HepG2 (cell line): ENCODE results near the gene RABEPK.

ENCODE experiments used
- ATM ChIP-seq: fragments of 450-650 bp; IDR thresholded peaks from 2 replicates; pipeline ENCODE4 v1.7.1; 2017; ENCODE audit warnings: mild to moderate bottlenecking, borderline replicate concordance
- BCL6 ChIP-seq: IDR thresholded peaks from 2 replicates; pipeline ENCODE4 v1.6.1; 2016; ENCODE audit warnings: missing genetic modification reagents, missing compliant biosample characterization
- ETV6 ChIP-seq: sonication (generic); formaldehyde crosslinking; conservative IDR thresholded peaks from 2 replicates; pipeline ENCODE4 v1.4.0; 2020; ENCODE audit warnings: missing genetic modification reagents
- GABPA ChIP-seq, 2 experiments: IDR thresholded peaks; 2 replicates each; pipeline ENCODE4 v1.6.1; 2011 to 2016; ENCODE audit warnings: low read depth in 2 of 2, low read length in 1 of 2, missing biosample characterization in 1 of 2, missing genetic modification characterization in 1 of 2
- HDAC2 ChIP-seq: sonication (generic); formaldehyde crosslinking; IDR thresholded peaks from 2 replicates; pipeline ENCODE4 v1.4.0; 2020; ENCODE audit warnings: missing genetic modification reagents
- NR2C2 ChIP-seq: sonication (generic); formaldehyde crosslinking; IDR thresholded peaks from 2 replicates; pipeline ENCODE4 v1.4.0; 2020; ENCODE audit warnings: missing genetic modification reagents, mild to moderate bottlenecking, moderate library complexity, borderline replicate concordance
- POLR2A ChIP-seq, 2 experiments: IDR thresholded peaks; 2 replicates each; pipeline ENCODE4 v1.6.1; 2011; ENCODE audit warnings: low read depth in 2 of 2, low read length in 2 of 2, mild to moderate bottlenecking in 1 of 2, moderate library complexity in 1 of 2; ENCODE audit not compliant: insufficient read depth in 1 of 2
- POLR2AphosphoS5 ChIP-seq: IDR thresholded peaks from 2 replicates; pipeline ENCODE4 v1.6.1; 2012; ENCODE audit warnings: low read depth, low read length
- SRY ChIP-seq: sonication (generic); formaldehyde crosslinking; IDR thresholded peaks from 2 replicates; pipeline ENCODE4 v1.8.0; 2022; ENCODE audit warnings: mild to moderate bottlenecking, missing genetic modification reagents
- YY1 ChIP-seq: IDR thresholded peaks from 2 replicates; pipeline ENCODE4 v1.6.1; 2011; ENCODE audit warnings: low read length, low read depth, moderate library complexity, mild to moderate bottlenecking; ENCODE audit not compliant: insufficient read depth, insufficient replicate concordance
- ZKSCAN5 ChIP-seq: sonication (generic); formaldehyde crosslinking; IDR thresholded peaks from 2 replicates; pipeline ENCODE4 v1.5.1; 2020; ENCODE audit warnings: mild to moderate bottlenecking, missing genetic modification reagents
- TF ChIP-seq, protein P1 (sequence below): sonication (generic); formaldehyde crosslinking; IDR thresholded peaks from 2 replicates; pipeline ENCODE4 v1.5.0; 2020; ENCODE audit warnings: mild to moderate bottlenecking, missing genetic modification reagents, moderate library complexity

- TF ChIP-seq BCL6 (CRISPR knock-in tag), result no peak
- TF ChIP-seq, protein P1, sequence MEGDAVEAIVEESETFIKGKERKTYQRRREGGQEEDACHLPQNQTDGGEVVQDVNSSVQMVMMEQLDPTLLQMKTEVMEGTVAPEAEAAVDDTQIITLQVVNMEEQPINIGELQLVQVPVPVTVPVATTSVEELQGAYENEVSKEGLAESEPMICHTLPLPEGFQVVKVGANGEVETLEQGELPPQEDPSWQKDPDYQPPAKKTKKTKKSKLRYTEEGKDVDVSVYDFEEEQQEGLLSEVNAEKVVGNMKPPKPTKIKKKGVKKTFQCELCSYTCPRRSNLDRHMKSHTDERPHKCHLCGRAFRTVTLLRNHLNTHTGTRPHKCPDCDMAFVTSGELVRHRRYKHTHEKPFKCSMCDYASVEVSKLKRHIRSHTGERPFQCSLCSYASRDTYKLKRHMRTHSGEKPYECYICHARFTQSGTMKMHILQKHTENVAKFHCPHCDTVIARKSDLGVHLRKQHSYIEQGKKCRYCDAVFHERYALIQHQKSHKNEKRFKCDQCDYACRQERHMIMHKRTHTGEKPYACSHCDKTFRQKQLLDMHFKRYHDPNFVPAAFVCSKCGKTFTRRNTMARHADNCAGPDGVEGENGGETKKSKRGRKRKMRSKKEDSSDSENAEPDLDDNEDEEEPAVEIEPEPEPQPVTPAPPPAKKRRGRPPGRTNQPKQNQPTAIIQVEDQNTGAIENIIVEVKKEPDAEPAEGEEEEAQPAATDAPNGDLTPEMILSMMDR (CRISPR knock-in tag), result no peak
- TF ChIP-seq ZKSCAN5 (CRISPR knock-in tag), result no peak
- no peak for TF ChIP-seq YY1
- no peak for TF ChIP-seq POLR2A (IDR thresholded peaks at IDR 0.05; ENCODE audit: insufficient read depth in 1 of 2, low read depth in 2 of 2, low read length in 2 of 2)
- no peak for TF ChIP-seq GABPA (IDR thresholded peaks at IDR 0.05; ENCODE audit: low read depth, low read length)
- TF ChIP-seq GABPA (CRISPR knock-in tag; IDR thresholded peaks at IDR 0.05; ENCODE audit: low read depth), result no peak
- TF ChIP-seq ATM, result no peak
- no peak for TF ChIP-seq HDAC2 (CRISPR knock-in tag)
- TF ChIP-seq SRY (CRISPR knock-in tag), result no peak
- TF ChIP-seq NR2C2 (CRISPR knock-in tag), result no peak
- TF ChIP-seq POLR2AphosphoS5, result no peak
- TF ChIP-seq ETV6 (CRISPR knock-in tag), result no peak
Observed at GRCh38 chr9:125218621-125219020, 18.3 kb downstream of the RABEPK start.
